ENCODE data around the gene TMEM86A. TPM values are rescaled to one million over a fixed set of nuclear protein-coding genes. Genes with fewer than 3 reads are reported as not detected.

TMEM86A gene
- total RNA-seq, 1 experiment from 2014 or later, result 0.09 TPM

GRCh38 chr11:18754308-18754707, 55.7 kb downstream of the TMEM86A start:
- CTCF ChIA-PET, result no interaction called here
- Histone ChIP-seq H3K36me3 (ENCODE audit: insufficient read depth, low read length, poor library complexity, severe bottlenecking) (no peaks in the 10 kb centered on the region), H3K4me3 (ENCODE audit: low read depth, low read length, poor library complexity, severe bottlenecking) (no peak overlapping the region), H3K9me3 (ENCODE audit: low read depth, low read length, poor library complexity, severe bottlenecking) (no peaks in the 10 kb centered on the region), H3K27me3 (replicated peaks; ENCODE audit: insufficient read depth, low read depth, low read length, poor library complexity) (no peaks in the 10 kb centered on the region), H3K4me1 (ENCODE audit: insufficient read depth, low read length, poor library complexity, severe bottlenecking) (no peaks in the 10 kb centered on the region), H3K27ac (ENCODE audit: low read depth, low read length, poor library complexity, severe bottlenecking) (no peak overlapping the region)
- no peak for TF ChIP-seq EZH2 (IDR thresholded peaks at IDR 0.05; ENCODE audit: borderline replicate concordance, low read depth, low read length, poor library complexity, severe bottlenecking)
- no peak for TF ChIP-seq CTCF (conservative IDR thresholded peaks at IDR 0.05; ENCODE audit: low read depth, low read length)
- POLR2A ChIA-PET (ENCODE audit: low non-redundant PET), result no interaction called here
- no peak for DNase-seq (ENCODE audit: low spot score)
- intact Hi-C loops (cut with micrococcal nuclease; ENCODE audit: unreplicated experiment), result no loop called here
- no TSS peak for BruUV-seq (replicated peaks)

Other genes starting within 250 kb of the TMEM86A start
- gene LDHAL6A, start 242.9 kb upstream of the TMEM86A start, total RNA-seq (2021), result not detected in 2 replicates
- gene TSG101, start 171.8 kb upstream of the TMEM86A start, total RNA-seq (2021), result 48.2 and 49.1 TPM in 2 replicates
- gene UEVLD, start 110.0 kb upstream of the TMEM86A start, total RNA-seq (2021), result 17.5 and 17.8 TPM in 2 replicates
- 4.6 and 5.8 TPM in 2 replicates for gene MISFA, start 99.0 kb upstream of the TMEM86A start, total RNA-seq (2021)
- gene SPTY2D1, start 64.4 kb upstream of the TMEM86A start, total RNA-seq (2021), result 13.1 and 16.1 TPM in 2 replicates
- gene IGSF22, start 27.4 kb downstream of the TMEM86A start, total RNA-seq (2021), result not detected in 2 replicates
- 0.21 and 0.26 TPM in 2 replicates for gene PTPN5, start 93.0 kb downstream of the TMEM86A start, total RNA-seq (2021)
- not detected in 2 replicates for gene MRGPRX1, start 240.6 kb downstream of the TMEM86A start, total RNA-seq (2021)

Measured in A673 (cell line).